GM11168 (cell line): ENCODE data around the gene GPR162.

ENCODE experiments used
- in situ Hi-C: fragments of 300-500 bp; cut with MboI; formaldehyde crosslinking; loops from one replicate; pipeline ENCODE4 v1.12.0; 2022; ENCODE audit warnings: low sequenced_read_pairs; ENCODE audit not compliant: unreplicated experiment

GPR162 gene

GRCh38 chr12:6786416-6787094, 35.1 kb upstream of the GPR162 start:
- in situ Hi-C loops, result no loop called here

- in situ Hi-C loops, result no loop called here
Measured at GRCh38 chr12:6787309-6787708, 34.3 kb upstream of the GPR162 start.

GRCh38 chr12:6788972-6789924, 32.4 kb upstream of the GPR162 start, which contains the start of gene CD4:
Gene CD4 (plus strand): TSS chr12:6789528. CDS start chr12:6800139, 10,611 bp downstream.
- in situ Hi-C loops, result no loop called here

GRCh38 chr12:6790496-6791150, 31.0 kb upstream of the GPR162 start:
- in situ Hi-C loops, result no loop called here

GRCh38 chr12:6791931-6792520, 29.6 kb upstream of the GPR162 start:
- in situ Hi-C loops, result no loop called here

- in situ Hi-C loops, result no loop called here
Measured at GRCh38 chr12:6792522-6793201, 29.0 kb upstream of the GPR162 start.

GRCh38 chr12:6795088-6795487, 26.5 kb upstream of the GPR162 start:
- in situ Hi-C loops, result no loop called here

- in situ Hi-C loops, result no loop called here
Measured at GRCh38 chr12:6796576-6796975, 25.0 kb upstream of the GPR162 start.

- in situ Hi-C loops, result no loop called here
Measured at GRCh38 chr12:6799147-6799546, 22.5 kb upstream of the GPR162 start.

- in situ Hi-C loops, result no loop called here
Measured at GRCh38 chr12:6807170-6807569, 14.5 kb upstream of the GPR162 start.

- in situ Hi-C loops, result no loop called here
Measured at GRCh38 chr12:6809056-6809455, 12.6 kb upstream of the GPR162 start.

- in situ Hi-C loops, result loop anchor here (5.0 kb wide), 1 partner anchor 58 kb away; the partner anchor contains the start of gene MLF2
Measured at GRCh38 chr12:6810758-6811157, 10.9 kb upstream of the GPR162 start.

GRCh38 chr12:6813363-6813762, 8.3 kb upstream of the GPR162 start:
- in situ Hi-C loops, result loop anchor here (5.0 kb wide), 1 partner anchor 61 kb away; the partner anchor contains the start of gene MLF2

GRCh38 chr12:6816598-6816997, 5.0 kb upstream of the GPR162 start:
- in situ Hi-C loops, result no loop called here

GRCh38 chr12:6817098-6817497, 4.5 kb upstream of the GPR162 start:
- in situ Hi-C loops, result no loop called here

- in situ Hi-C loops, result no loop called here
Measured at GRCh38 chr12:6817662-6818157, 3.9 kb upstream of the GPR162 start.

- in situ Hi-C loops, result no loop called here
Measured at GRCh38 chr12:6818222-6818621, 3.4 kb upstream of the GPR162 start.

- in situ Hi-C loops, result no loop called here
Measured at GRCh38 chr12:6818645-6819044, 3.0 kb upstream of the GPR162 start.
